ES-I3 (cell line): ENCODE measurements around the gene SYNE2.

Experiments used
- H3K36me3 ChIP-seq: 2 replicates; pipeline ENCODE4 v1.6.1; 2013; ENCODE audit warnings: mild to moderate bottlenecking, low read length, control low read depth, moderate library complexity; ENCODE audit not compliant: insufficient read depth
- H3K4me1 ChIP-seq: 2 replicates; pipeline ENCODE4 v1.6.1; 2013; ENCODE audit warnings: mild to moderate bottlenecking, control low read depth, low read length; ENCODE audit not compliant: insufficient read depth
- H3K9ac ChIP-seq: 2 replicates; pipeline ENCODE4 v1.6.1; 2013; ENCODE audit warnings: low read depth, mild to moderate bottlenecking, low read length, moderate library complexity
- H3K9me3 ChIP-seq: 2 replicates; pipeline ENCODE4 v1.6.1; 2013; ENCODE audit warnings: mild to moderate bottlenecking, low read length, moderate library complexity; ENCODE audit not compliant: control insufficient read depth, insufficient read depth

Gene SYNE2

GRCh38 chr14:63940387-63940786 lies 87.6 kb downstream of the SYNE2 start:
- Histone ChIP-seq H3K36me3 (peaks cover 2% of the 10 kb centered on the region), H3K9ac (no peak overlapping the region), H3K4me1 (no peaks in the 10 kb centered on the region), H3K9me3 (no peaks in the 10 kb centered on the region)

- no peak overlapping the region for H3K9ac ChIP-seq
- peaks cover 2% of the 10 kb centered on the region for H3K36me3 ChIP-seq
- H3K9me3 ChIP-seq, result no peaks in the 10 kb centered on the region
- no peaks in the 10 kb centered on the region for H3K4me1 ChIP-seq
These were observed 88.2 kb downstream of the SYNE2 start for GRCh38 chr14:63941023-63941422.

- Histone ChIP-seq H3K4me1 (peaks cover 29% of the 10 kb centered on the region), H3K9me3 (no peaks in the 10 kb centered on the region), H3K36me3 (no peaks in the 10 kb centered on the region), H3K9ac (no peak overlapping the region)
These were observed 96.9 kb downstream of the SYNE2 start for GRCh38 chr14:63949696-63950095.

GRCh38 chr14:63951021-63951420 lies 98.2 kb downstream of the SYNE2 start:
- Histone ChIP-seq H3K36me3 (no peaks in the 10 kb centered on the region), H3K9ac (no peak overlapping the region), H3K4me1 (peaks cover 29% of the 10 kb centered on the region), H3K9me3 (no peaks in the 10 kb centered on the region)

GRCh38 chr14:63951429-63951828 lies 98.6 kb downstream of the SYNE2 start:
- H3K36me3 ChIP-seq, result no peaks in the 10 kb centered on the region
- peaks cover 29% of the 10 kb centered on the region for H3K4me1 ChIP-seq
- no peaks in the 10 kb centered on the region for H3K9me3 ChIP-seq
- H3K9ac ChIP-seq, result no peak overlapping the region

- Histone ChIP-seq H3K4me1 (peaks cover 29% of the 10 kb centered on the region), H3K9me3 (no peaks in the 10 kb centered on the region), H3K9ac (no peak overlapping the region), H3K36me3 (no peaks in the 10 kb centered on the region)
These were observed 99.5 kb downstream of the SYNE2 start for GRCh38 chr14:63952053-63952932.

GRCh38 chr14:63952933-63953437 lies 100.2 kb downstream of the SYNE2 start:
- peaks cover 29% of the 10 kb centered on the region for H3K4me1 ChIP-seq
- no peak overlapping the region for H3K9ac ChIP-seq
- no peaks in the 10 kb centered on the region for H3K36me3 ChIP-seq
- no peaks in the 10 kb centered on the region for H3K9me3 ChIP-seq

GRCh38 chr14:63956326-63956725 lies 103.5 kb downstream of the SYNE2 start:
- no peak overlapping the region for H3K9ac ChIP-seq
- H3K36me3 ChIP-seq, result peaks cover 2% of the 10 kb centered on the region; the same call in 1 of the 2 replicates
- H3K9me3 ChIP-seq, result no peaks in the 10 kb centered on the region
- H3K4me1 ChIP-seq, result peaks cover 13% of the 10 kb centered on the region; the same call in 1 of the 2 replicates

- no peaks in the 10 kb centered on the region for H3K9me3 ChIP-seq
- peaks cover 10% of the 10 kb centered on the region; the same call in 1 of the 2 replicates for H3K4me1 ChIP-seq
- peaks cover 2% of the 10 kb centered on the region; the same call in 1 of the 2 replicates for H3K36me3 ChIP-seq
These were observed 108.2 kb downstream of the SYNE2 start for GRCh38 chr14:63960926-63961567.

GRCh38 chr14:63962906-63963305 lies 110.1 kb downstream of the SYNE2 start:
- Histone ChIP-seq H3K4me1 (peaks cover 10% of the 10 kb centered on the region; the same call in 1 of the 2 replicates), H3K9ac (no peak overlapping the region), H3K36me3 (peaks cover 2% of the 10 kb centered on the region; the same call in 1 of the 2 replicates), H3K9me3 (no peaks in the 10 kb centered on the region)

More at GRCh38 chr14:63960926-63961567, 108.2 kb downstream of the SYNE2 start:
- H3K9ac ChIP-seq, result no peak overlapping the region

GRCh38 chr14:63963439-63963838 lies 110.6 kb downstream of the SYNE2 start:
- peaks cover 2% of the 10 kb centered on the region; the same call in 1 of the 2 replicates for H3K36me3 ChIP-seq

GRCh38 chr14:63964113-63964512 lies 111.3 kb downstream of the SYNE2 start:
- peaks cover 2% of the 10 kb centered on the region; the same call in 1 of the 2 replicates for H3K36me3 ChIP-seq
- peaks cover 10% of the 10 kb centered on the region; the same call in 1 of the 2 replicates for H3K4me1 ChIP-seq
- H3K9me3 ChIP-seq, result no peaks in the 10 kb centered on the region
- no peak overlapping the region for H3K9ac ChIP-seq

More at GRCh38 chr14:63963439-63963838, 110.6 kb downstream of the SYNE2 start:
- no peak overlapping the region for H3K9ac ChIP-seq
- no peaks in the 10 kb centered on the region for H3K9me3 ChIP-seq
- H3K4me1 ChIP-seq, result peaks cover 10% of the 10 kb centered on the region; the same call in 1 of the 2 replicates

- no peaks in the 10 kb centered on the region for H3K9me3 ChIP-seq
- peaks cover 10% of the 10 kb centered on the region; the same call in 1 of the 2 replicates for H3K4me1 ChIP-seq
- no peaks in the 10 kb centered on the region for H3K36me3 ChIP-seq
- H3K9ac ChIP-seq, result no peak overlapping the region
These were observed 113.6 kb downstream of the SYNE2 start for GRCh38 chr14:63966407-63966806.

GRCh38 chr14:63972323-63972932 lies 119.6 kb downstream of the SYNE2 start:
- no peaks in the 10 kb centered on the region for H3K36me3 ChIP-seq
- H3K4me1 ChIP-seq, result no peaks in the 10 kb centered on the region
- H3K9ac ChIP-seq, result no peak overlapping the region
- H3K9me3 ChIP-seq, result no peaks in the 10 kb centered on the region
